ENCODE data around the gene JTB. TPM values are rescaled to one million over a fixed set of nuclear protein-coding genes. Genes with fewer than 3 reads are reported as not detected.
A peak's percentile ranks its signal among the peaks of the same experiment; 100 is the strongest.

JTB gene
- total RNA-seq, 1 experiment from 2014 or later: 134 TPM

DNA sequence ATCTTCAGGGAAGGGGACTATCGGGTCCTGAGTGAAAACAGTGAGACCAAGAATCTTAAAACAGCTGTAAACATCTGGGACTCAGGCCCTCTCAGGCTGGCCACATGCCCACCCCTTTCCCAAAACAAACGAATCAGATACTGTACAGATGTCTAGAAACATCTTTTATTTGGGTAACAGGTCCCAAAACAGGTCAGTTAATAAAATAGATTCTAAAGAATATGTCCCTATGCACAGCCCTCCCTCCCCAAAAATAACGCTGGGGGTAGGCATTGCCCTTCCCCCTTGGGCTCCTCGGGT lies 18.6 kb downstream of the JTB start:
- in situ Hi-C loops (cut with HindIII; ENCODE audit: low pct_unique_long_range_greater_than_20kb, low sequenced_read_pairs): no loop called here
- Histone ChIP-seq H3K4me1 (ENCODE audit: control insufficient read depth, insufficient read depth, low read length) (peaks cover 32% of the 10 kb centered on the region), H3K9me3 (ENCODE audit: control insufficient read depth, insufficient read depth, low read depth, low read length) (no peaks in the 10 kb centered on the region), H3K4me3 (ENCODE audit: low read depth in 2 of 2, low read length in 2 of 2) (peak overlapping the region; percentile 31 to 80; a peak in 3 of 4 replicates), H3K27ac (ENCODE audit: low read length) (peak overlapping the region; percentile 86), H3K36me3 (ENCODE audit: control insufficient read depth, insufficient read depth, low read length) (no peaks in the 10 kb centered on the region; the same call in 1 of the 2 replicates), H3K27me3 (ENCODE audit: control insufficient read depth, insufficient read depth, low read length) (no peaks in the 10 kb centered on the region)
- TF ChIP-seq REST (IDR thresholded peaks at IDR 0.05; ENCODE audit: insufficient read depth in 1 of 2, low read depth in 2 of 2, low read length in 1 of 2): no peak
- TF ChIP-seq POLR2AphosphoS5 (IDR thresholded peaks at IDR 0.05; ENCODE audit: low read depth, low read length): no peak
- TF ChIP-seq TCF7L2 (IDR thresholded peaks at IDR 0.05; ENCODE audit: low read depth, low read length): no peak
- no peak for TF ChIP-seq SIN3A (IDR thresholded peaks at IDR 0.05; ENCODE audit: borderline replicate concordance, insufficient read depth, low read depth, low read length)
- TF ChIP-seq CTCF (IDR thresholded peaks at IDR 0.05): no peak
- BruUV-seq (replicated peaks): no TSS peak
- ChIA-PET CTCF (no interaction called here), POLR2A (interaction anchor here (0.6 kb wide), 1 partner anchor 13 kb away, joined by 3 read pairs; the partner anchor contains the start of gene DENND4B)
- intact Hi-C loops (cut with micrococcal nuclease; ENCODE audit: unreplicated experiment): no loop called here
- ATAC-seq: no peak
- DNase-seq (ENCODE audit: low read depth, low spot score): no peak

DNA sequence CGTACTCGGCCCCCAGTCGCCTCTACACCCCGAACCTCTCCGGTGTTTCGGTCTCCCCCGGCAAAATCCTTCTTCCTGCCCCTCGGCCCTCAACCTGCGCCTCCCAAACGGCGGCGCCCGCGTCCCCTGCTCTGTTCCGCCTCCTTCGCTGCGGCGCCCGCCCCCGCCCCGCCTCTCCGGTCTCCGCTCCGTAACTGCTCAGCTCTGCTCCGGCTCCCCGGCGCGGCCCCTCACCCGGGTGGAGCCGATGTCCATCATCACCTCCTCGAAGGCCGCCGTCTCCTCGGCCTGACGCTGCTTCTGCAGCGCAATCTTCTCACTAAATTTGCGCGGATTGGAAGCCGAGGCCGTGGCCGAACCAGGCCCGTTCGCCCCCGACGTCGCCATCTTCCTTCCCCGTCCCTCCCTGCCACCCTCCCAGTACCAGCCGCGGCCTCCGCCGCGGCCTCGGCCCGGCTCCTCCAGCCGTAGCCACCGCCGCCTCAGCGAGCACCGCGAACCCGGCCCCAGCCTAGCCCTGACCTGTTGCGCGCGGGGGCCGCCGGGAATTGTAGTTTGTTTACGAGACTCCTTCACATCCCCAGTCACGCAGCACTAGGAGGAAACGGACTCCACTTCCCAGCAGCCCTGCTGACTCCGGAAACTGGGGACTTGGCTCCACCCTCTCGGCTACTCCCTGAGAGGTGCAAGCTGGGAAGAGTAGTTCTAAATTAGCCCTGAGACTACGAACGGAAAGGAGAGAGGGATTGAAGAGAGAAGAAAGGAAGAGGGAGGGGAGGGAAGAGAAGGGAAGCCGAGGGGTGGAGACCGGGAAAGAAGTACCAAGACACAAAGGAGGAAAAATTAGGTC lies 19.1 kb downstream of the JTB start, which contains the start of gene CRTC2:
Gene CRTC2 (minus strand): TSS at position 502 of the 850 bp plus-strand sequence. CDS start 115 bp downstream, at position 387.
- no TSS peak for BruUV-seq (replicated peaks)
- 0 out of 4 replicates have a peak, but pooled peaks of 1 of the 2 experiments have one; percentile 40 for TF ChIP-seq REST (IDR thresholded peaks at IDR 0.05; ENCODE audit: insufficient read depth in 1 of 2, low read depth in 2 of 2, low read length in 1 of 2)
- 0 out of 2 replicates have a peak, but pooled peaks have one; percentile 32 for TF ChIP-seq SIN3A (IDR thresholded peaks at IDR 0.05; ENCODE audit: borderline replicate concordance, insufficient read depth, low read depth, low read length)
- no peak for TF ChIP-seq TCF7L2 (IDR thresholded peaks at IDR 0.05; ENCODE audit: low read depth, low read length)
- TF ChIP-seq POLR2AphosphoS5 (IDR thresholded peaks at IDR 0.05; ENCODE audit: low read depth, low read length): peak; percentile 63; the same call in 1 of the 2 replicates
- no peak for TF ChIP-seq CTCF (IDR thresholded peaks at IDR 0.05)
- ChIA-PET POLR2A (interaction anchor here (0.6 kb wide), 2 partner anchors 12 to 135 kb away, joined by 3 to 4 read pairs; partner anchors contain the start of gene DENND4B), CTCF (interaction anchor here (0.6 kb wide), 1 partner anchor 38 kb away, joined by 3 read pairs; no protein-coding TSS in a partner anchor)
- Histone ChIP-seq H3K36me3 (ENCODE audit: control insufficient read depth, insufficient read depth, low read length) (no peaks in the 10 kb centered on the region; the same call in 1 of the 2 replicates), H3K27me3 (ENCODE audit: control insufficient read depth, insufficient read depth, low read length) (no peaks in the 10 kb centered on the region), H3K4me3 (ENCODE audit: low read depth in 2 of 2, low read length in 2 of 2) (peak within 1 kb of the TSS; percentile 80 to 98), H3K4me1 (ENCODE audit: control insufficient read depth, insufficient read depth, low read length) (peaks cover 32% of the 10 kb centered on the region), H3K27ac (ENCODE audit: low read length) (peak within 1 kb of the TSS; percentile 86), H3K9me3 (ENCODE audit: control insufficient read depth, insufficient read depth, low read depth, low read length) (no peaks in the 10 kb centered on the region)
- ATAC-seq (peak; percentile 90), DNase-seq (ENCODE audit: low read depth, low spot score) (peak; percentile 97)
- in situ Hi-C loops (cut with HindIII; ENCODE audit: low pct_unique_long_range_greater_than_20kb, low sequenced_read_pairs) (no loop called here), intact Hi-C loops (cut with micrococcal nuclease; ENCODE audit: unreplicated experiment) (no loop called here)
